ENCODE results near the gene AKT2.

Gene AKT2

DNA sequence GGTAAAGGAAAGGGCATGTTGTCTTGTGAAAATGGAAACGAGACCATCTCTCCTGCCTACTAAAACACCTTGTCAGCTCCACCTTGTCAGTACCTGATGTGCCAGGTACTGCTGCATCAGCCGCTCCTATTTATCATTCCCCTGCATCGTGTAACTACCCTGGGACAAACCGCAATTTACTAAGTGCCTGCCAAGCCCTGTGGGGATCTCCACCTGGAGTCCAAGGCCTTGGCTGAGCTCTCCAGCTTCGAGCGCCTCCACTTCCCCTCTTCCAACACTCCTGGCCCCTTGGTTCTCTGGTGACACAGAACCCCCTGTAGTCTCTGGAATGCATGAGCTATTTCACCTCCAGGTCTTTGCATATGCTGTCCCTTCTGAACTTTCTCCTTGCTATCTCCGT, 32.8 kb downstream of the AKT2 start:
- H3K27ac ChIP-seq (ENCODE audit: low read length), result no peak overlapping the region
- no peaks in the 10 kb centered on the region for H3K4me1 ChIP-seq (ENCODE audit: low read length)
- H3K4me2 ChIP-seq (ENCODE audit: low read depth, low read length), result no peak overlapping the region
- H3K79me2 ChIP-seq (ENCODE audit: low read length), result peaks cover 56% of the 10 kb centered on the region
- 0 out of 2 replicates have a peak, but pooled peaks cover 4% of the 10 kb centered on the region for H3K36me3 ChIP-seq (replicated peaks; ENCODE audit: insufficient read depth, low read length)
- H4K20me1 ChIP-seq (ENCODE audit: insufficient read depth, low read length), result no peaks in the 10 kb centered on the region
- no peak overlapping the region for H3K4me3 ChIP-seq (ENCODE audit: low read length)
- no peaks in the 10 kb centered on the region for H3K9me2 ChIP-seq (replicated peaks; ENCODE audit: insufficient read depth, low read length)
- no peaks in the 10 kb centered on the region for H3K27me3 ChIP-seq (replicated peaks; ENCODE audit: insufficient read depth, low read length)
- TF ChIP-seq EZH2 (optimal IDR thresholded peaks at IDR 0.05; ENCODE audit: low read depth, low read length) (no peak), CTCF (IDR thresholded peaks at IDR 0.05; ENCODE audit: low read length) (no peak), EZH2phosphoT487 (IDR thresholded peaks at IDR 0.05; ENCODE audit: low read length) (no peak)
- H3F3A ChIP-seq (ENCODE audit: insufficient read depth, low read length), result no peaks in the 10 kb centered on the region
- H3K9ac ChIP-seq (ENCODE audit: low read length), result no peak overlapping the region
- no peak overlapping the region for H2AFZ ChIP-seq (ENCODE audit: low read length)
- no peaks in the 10 kb centered on the region for H3K9me3 ChIP-seq (replicated peaks; ENCODE audit: insufficient read depth, low read length)
- DNase-seq, result no peak

DNA sequence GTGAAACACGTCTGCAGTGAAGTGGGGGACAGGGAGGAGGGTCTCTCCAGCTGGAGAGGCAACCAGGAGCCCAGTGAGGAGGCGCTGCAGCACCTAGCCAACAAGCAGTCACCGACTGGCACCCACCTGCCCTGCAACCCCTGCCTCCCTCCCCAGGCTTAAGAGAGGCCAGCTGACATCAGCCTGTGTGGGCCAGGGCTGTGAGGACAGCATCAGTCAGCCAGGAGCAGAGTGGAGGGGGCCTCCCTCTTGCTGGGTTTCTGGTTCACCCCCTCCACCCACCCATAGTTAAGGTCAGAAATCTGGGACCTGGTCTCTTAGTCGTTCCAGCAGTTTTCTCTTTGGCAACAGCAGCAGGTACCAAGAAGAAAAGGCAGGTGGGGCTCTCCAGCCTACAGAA, 33.2 kb downstream of the AKT2 start:
- Histone ChIP-seq H3K36me3 (replicated peaks; ENCODE audit: insufficient read depth, low read length) (0 out of 2 replicates have a peak, but pooled peaks cover 4% of the 10 kb centered on the region), H3K9me3 (replicated peaks; ENCODE audit: insufficient read depth, low read length) (no peaks in the 10 kb centered on the region), H3K4me3 (ENCODE audit: low read length) (no peak overlapping the region), H3K27ac (ENCODE audit: low read length) (no peak overlapping the region), H3K79me2 (ENCODE audit: low read length) (peaks cover 56% of the 10 kb centered on the region), H3K4me2 (ENCODE audit: low read depth, low read length) (no peak overlapping the region), H3K9ac (ENCODE audit: low read length) (no peak overlapping the region), H3K27me3 (replicated peaks; ENCODE audit: insufficient read depth, low read length) (no peaks in the 10 kb centered on the region), H2AFZ (ENCODE audit: low read length) (no peak overlapping the region), H3K4me1 (ENCODE audit: low read length) (no peaks in the 10 kb centered on the region), H3F3A (ENCODE audit: insufficient read depth, low read length) (no peaks in the 10 kb centered on the region), H4K20me1 (ENCODE audit: insufficient read depth, low read length) (no peaks in the 10 kb centered on the region), H3K9me2 (replicated peaks; ENCODE audit: insufficient read depth, low read length) (no peaks in the 10 kb centered on the region)
- TF ChIP-seq EZH2phosphoT487 (IDR thresholded peaks at IDR 0.05; ENCODE audit: low read length), result no peak
- TF ChIP-seq EZH2 (optimal IDR thresholded peaks at IDR 0.05; ENCODE audit: low read depth, low read length), result no peak
- TF ChIP-seq CTCF (IDR thresholded peaks at IDR 0.05; ENCODE audit: low read length), result no peak
- DNase-seq, result no peak

DNA sequence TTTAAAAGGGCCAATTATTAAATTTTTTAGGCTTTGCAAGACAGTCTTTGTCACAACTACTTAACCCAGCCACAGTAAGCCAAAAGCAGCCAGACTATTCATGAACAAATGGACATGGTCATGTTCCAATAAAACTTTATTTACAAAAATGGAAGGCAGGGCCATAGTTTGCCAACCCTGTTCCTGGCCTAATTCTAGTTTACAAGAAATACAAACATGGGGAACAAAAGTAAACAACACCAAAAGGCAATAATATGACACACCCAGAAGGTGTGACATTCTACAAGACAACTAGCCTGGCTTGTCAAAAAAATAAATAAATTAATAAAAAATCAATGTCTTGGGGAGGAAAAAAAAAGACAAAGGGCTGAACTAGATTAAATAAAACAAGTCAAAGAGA, 33.9 kb downstream of the AKT2 start:
- no peak overlapping the region for H3K4me3 ChIP-seq (ENCODE audit: low read length)
- peaks cover 56% of the 10 kb centered on the region for H3K79me2 ChIP-seq (ENCODE audit: low read length)
- TF ChIP-seq CTCF (IDR thresholded peaks at IDR 0.05; ENCODE audit: low read length) (no peak), EZH2 (optimal IDR thresholded peaks at IDR 0.05; ENCODE audit: low read depth, low read length) (no peak), EZH2phosphoT487 (IDR thresholded peaks at IDR 0.05; ENCODE audit: low read length) (no peak)
- no peaks in the 10 kb centered on the region for H3K27me3 ChIP-seq (replicated peaks; ENCODE audit: insufficient read depth, low read length)
- H3K4me2 ChIP-seq (ENCODE audit: low read depth, low read length), result no peak overlapping the region
- no peaks in the 10 kb centered on the region for H3K9me2 ChIP-seq (replicated peaks; ENCODE audit: insufficient read depth, low read length)
- H2AFZ ChIP-seq (ENCODE audit: low read length), result no peak overlapping the region
- DNase-seq, result no peak
- no peaks in the 10 kb centered on the region for H4K20me1 ChIP-seq (ENCODE audit: insufficient read depth, low read length)
- H3K9me3 ChIP-seq (replicated peaks; ENCODE audit: insufficient read depth, low read length), result no peaks in the 10 kb centered on the region
- no peak overlapping the region for H3K9ac ChIP-seq (ENCODE audit: low read length)
- H3K36me3 ChIP-seq (replicated peaks; ENCODE audit: insufficient read depth, low read length), result 0 out of 2 replicates have a peak, but pooled peaks cover 4% of the 10 kb centered on the region
- H3F3A ChIP-seq (ENCODE audit: insufficient read depth, low read length), result no peaks in the 10 kb centered on the region
- no peak overlapping the region for H3K27ac ChIP-seq (ENCODE audit: low read length)
- no peaks in the 10 kb centered on the region for H3K4me1 ChIP-seq (ENCODE audit: low read length)

Data from MM.1S (cell line).